Small intestine (tissue), 7 donors: ENCODE data around the gene FKBP14. TPM values are rescaled to one million over a fixed set of nuclear protein-coding genes. Genes with fewer than 3 reads are reported as not detected.
"Not testable (repeated sequence)": the region's sequence is repeated elsewhere in the genome, so short reads cannot be mapped to it uniquely, and the experiment has no call there.

Experiments used
- DNase-seq, 2 donors: peaks; one replicate each; pipeline versions ENCODE4 v3.0.0 to v3.0.0-alpha.2; 2013
- FAIRE-seq: peaks from 2 replicates; lab custom pipeline; 2012; peaks lifted over from hg19 to GRCh38; lab: Jason Lieb, UNC
- H3K27ac ChIP-seq, 3 donors: one replicate each; pipeline ENCODE4 v1.5.1; 2013; ENCODE audit warnings: low read length in 2 of 3, mild to moderate bottlenecking in 2 of 3, control low read depth in 1 of 3, inconsistent platforms in 1 of 3, low read depth in 1 of 3, moderate library complexity in 1 of 3
- H3K27me3 ChIP-seq, 3 donors: one replicate each; pipeline ENCODE4 v1.6.1; 2013; ENCODE audit warnings: low read length in 3 of 3, inconsistent platforms in 1 of 3; ENCODE audit not compliant: control insufficient read depth in 3 of 3, insufficient read depth in 3 of 3
- H3K36me3 ChIP-seq, 3 donors: one replicate each; pipeline ENCODE4 v1.6.1; 2013; ENCODE audit warnings: low read length in 3 of 3, inconsistent platforms in 1 of 3, low read depth in 1 of 3, mild to moderate bottlenecking in 1 of 3, moderate library complexity in 1 of 3; ENCODE audit not compliant: control insufficient read depth in 3 of 3, insufficient read depth in 2 of 3
- H3K4me1 ChIP-seq, 3 donors: one replicate each; pipeline ENCODE4 v1.6.1; 2013; ENCODE audit warnings: low read length in 2 of 3, inconsistent platforms in 1 of 3, low read depth in 1 of 3, mild to moderate bottlenecking in 1 of 3, moderate library complexity in 1 of 3; ENCODE audit not compliant: control insufficient read depth in 3 of 3, insufficient read depth in 2 of 3
- H3K4me3 ChIP-seq, 3 donors: one replicate each; pipeline ENCODE4 v1.5.1; 2013; ENCODE audit warnings: low read length in 3 of 3, control low read depth in 1 of 3, inconsistent platforms in 1 of 3, low read depth in 1 of 3, mild to moderate bottlenecking in 1 of 3, moderate library complexity in 1 of 3
- H3K9me3 ChIP-seq, 2 donors: one replicate each; pipeline ENCODE4 v1.6.1; 2013; ENCODE audit warnings: low read depth in 1 of 2, low read length in 1 of 2; ENCODE audit not compliant: control insufficient read depth in 2 of 2, insufficient read depth in 1 of 2
- WGBS, 3 donors: extraction: QIAGEN DNeasy Blood & Tissue Kit; methylation state at CpG; one replicate each; pipeline ENCODE4 v1.1.7; 2013; 5-methylcytosine and 5-hydroxymethylcytosine counted together
- polyA plus RNA-seq, 4 donors: library from polyadenylated mRNA; stranded (reverse) in 3 of 4; unstranded in 1 of 4; fragments of 200-250 nt in 3 of 4; fragments of 120-200 nt in 1 of 4; gene quantifications; one replicate each; pipeline versions ENCODE4 v1.2.1 to v1.2.3, GENCODE V29; 2013
- donor health status: healthy with polysubstance abuse.
- donor health status: control.
- donor health status: control.
- donor health status: Bipolar disorder and iron deficiency.
- donor health status: healthy.

Gene FKBP14
- polyA plus RNA-seq, 4 donors = 0.45 to 11.1 (median 1.8) TPM

- FAIRE-seq = no peak
- H3K4me3 ChIP-seq = no peak overlapping the region
- no peak overlapping the region for H3K27ac ChIP-seq
- H3K27me3 ChIP-seq = no peaks in the 10 kb centered on the region
- peaks cover 2 to 11% (median 3%) of the 10 kb centered on the region in 3 donors for H3K36me3 ChIP-seq
- 68 to 78% (median 76%) methylated on average over 3 of the region's 3 CpGs for WGBS, 3 donors
- H3K9me3 ChIP-seq = no peaks in the 10 kb centered on the region
- no peaks in the 10 kb centered on the region for H3K4me1 ChIP-seq
- DNase-seq = no peak
Observed at GRCh38 chr7:30065746-30066145, 39.2 kb upstream of the FKBP14 start.

GRCh38 chr7:30062587-30062986, 36.1 kb upstream of the FKBP14 start:
- WGBS, 3 donors = 76 to 88% (median 84%) methylated on average over 1 of the region's 1 CpG
- Histone ChIP-seq H3K9me3 (no peaks in the 10 kb centered on the region), H3K4me1 (no peaks in the 10 kb centered on the region), H3K27ac (no peak overlapping the region), H3K27me3 (no peaks in the 10 kb centered on the region), H3K36me3 (peaks cover 0 to 10% (median 7%) of the 10 kb centered on the region in 3 donors), H3K4me3 (no peak overlapping the region)
- DNase-seq (peak; percentile 19 to 36), FAIRE-seq (peak; percentile 65)

GRCh38 chr7:30061786-30062185, 35.3 kb upstream of the FKBP14 start:
- not testable (repeated sequence) for H3K4me1 ChIP-seq, H3K27ac ChIP-seq, H3K9me3 ChIP-seq, FAIRE-seq, H3K27me3 ChIP-seq, H3K4me3 ChIP-seq
- DNase-seq = peak; percentile 5 to 28
- 27 to 35% (median 31%) methylated on average over 3 of the region's 3 CpGs for WGBS, 3 donors
- H3K36me3 ChIP-seq = peaks cover 0 to 10% (median 7%) of the 10 kb centered on the region in 3 donors

- no peaks in the 10 kb centered on the region for H3K27me3 ChIP-seq
- H3K36me3 ChIP-seq = peaks cover 0 to 6% (median 4%) of the 10 kb centered on the region in 3 donors
- H3K9me3 ChIP-seq = no peaks in the 10 kb centered on the region
- H3K4me3 ChIP-seq = no peak overlapping the region
- DNase-seq = no peak
- H3K27ac ChIP-seq = no peak overlapping the region
- no peak for FAIRE-seq
- H3K4me1 ChIP-seq = no peaks in the 10 kb centered on the region
Observed at GRCh38 chr7:30057741-30058140, 31.2 kb upstream of the FKBP14 start.

GRCh38 chr7:30053068-30053467, 26.6 kb upstream of the FKBP14 start:
- Histone ChIP-seq H3K27ac (no peak overlapping the region), H3K4me1 (peaks cover 0 to 5% (median 0%) of the 10 kb centered on the region in 3 donors), H3K36me3 (peaks cover 0 to 10% (median 4%) of the 10 kb centered on the region in 3 donors), H3K9me3 (no peaks in the 10 kb centered on the region), H3K27me3 (no peaks in the 10 kb centered on the region), H3K4me3 (no peak overlapping the region)
- no peak for DNase-seq
- 89 to 96% (median 92%) methylated on average over 3 of the region's 3 CpGs for WGBS, 3 donors
- FAIRE-seq = no peak

- no peak overlapping the region for H3K4me3 ChIP-seq
- 90 to 93% (median 91%) methylated on average over 4 of the region's 4 CpGs for whole genome bisulfite sequencing, 3 donors
- no peaks in the 10 kb centered on the region for H3K9me3 ChIP-seq
- H3K4me1 ChIP-seq = peaks cover 0 to 5% (median 0%) of the 10 kb centered on the region in 3 donors
- H3K27ac ChIP-seq = no peak overlapping the region
- FAIRE-seq = no peak
- peaks cover 3 to 17% (median 6%) of the 10 kb centered on the region in 3 donors for H3K36me3 ChIP-seq
- H3K27me3 ChIP-seq = no peaks in the 10 kb centered on the region
- DNase-seq = peak; percentile 26 to 29
Observed at GRCh38 chr7:30049173-30049572, 22.7 kb upstream of the FKBP14 start.

- Histone ChIP-seq H3K27ac (no peak overlapping the region), H3K36me3 (peaks cover 3 to 17% (median 6%) of the 10 kb centered on the region in 3 donors), H3K4me1 (peaks cover 0 to 5% (median 0%) of the 10 kb centered on the region in 3 donors), H3K27me3 (no peaks in the 10 kb centered on the region), H3K4me3 (no peak overlapping the region), H3K9me3 (no peaks in the 10 kb centered on the region)
- DNase-seq = no peak
- 82 to 93% (median 87%) methylated on average over 2 of the region's 2 CpGs for WGBS, 3 donors
- FAIRE-seq = no peak
Observed at GRCh38 chr7:30048582-30048981, 22.1 kb upstream of the FKBP14 start.

GRCh38 chr7:30047124-30047523, 20.6 kb upstream of the FKBP14 start:
- no peaks in the 10 kb centered on the region for H3K9me3 ChIP-seq
- FAIRE-seq (no peak), DNase-seq (no peak)
- peaks cover 0 to 5% (median 5%) of the 10 kb centered on the region in 3 donors for H3K4me1 ChIP-seq
- H3K36me3 ChIP-seq = peaks cover 3 to 15% (median 4%) of the 10 kb centered on the region in 3 donors
- no peak overlapping the region for H3K4me3 ChIP-seq
- WGBS, 3 donors = 64 to 85% (median 81%) methylated on average over 2 of the region's 2 CpGs
- H3K27me3 ChIP-seq = no peaks in the 10 kb centered on the region
- H3K27ac ChIP-seq = no peak overlapping the region
